OCI-LY7 (cell line): Measurements from ENCODE around the gene ZNF831.

Experiments
- CTCF ChIP-seq: fragments of 200-600 bp; sonication (generic); conservative IDR thresholded peaks from 2 replicates; pipeline ENCODE4 v1.5.1; 2014; ENCODE audit warnings: mild to moderate bottlenecking, antibody characterized with exemption, low read length, moderate library complexity, mixed read lengths
- EZH2phosphoT487 ChIP-seq: fragments of 200-600 bp; sonication (generic); IDR thresholded peaks from 2 replicates; pipeline ENCODE4 v1.6.1; 2018; ENCODE audit warnings: low read depth, borderline replicate concordance, mild to moderate bottlenecking, mixed run types, antibody characterized with exemption, low read length, moderate library complexity, mixed read lengths

DNA sequence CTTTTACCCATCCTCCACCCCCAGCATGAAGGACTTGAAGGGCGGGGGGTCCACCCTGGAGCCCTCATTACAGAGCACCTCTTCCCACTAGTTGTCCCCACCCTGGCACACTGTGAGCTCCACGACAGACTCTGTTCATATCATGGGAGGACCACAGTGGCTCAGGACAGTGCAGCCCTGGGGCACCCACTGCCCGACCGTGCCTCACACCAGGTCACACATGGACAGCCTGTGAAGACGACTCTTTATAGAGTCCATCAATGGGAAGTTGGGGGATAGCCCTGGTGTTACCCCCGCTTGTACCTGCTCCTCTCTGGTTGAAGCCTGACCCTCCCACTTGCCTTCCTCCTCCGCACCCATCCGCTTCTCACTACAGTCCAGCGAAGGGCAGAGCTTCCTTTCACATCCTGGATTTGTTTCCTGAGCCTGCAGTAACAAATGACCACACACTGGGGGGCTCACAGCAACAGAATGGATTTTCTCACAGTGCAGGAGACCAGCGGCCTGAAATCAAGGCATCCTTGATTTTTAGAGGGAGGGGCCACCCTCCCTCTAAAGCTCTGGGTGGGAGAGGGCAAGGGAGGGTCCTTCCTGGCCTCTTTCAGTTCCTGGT, 15.5 kb downstream of the ZNF831 start:
- TF ChIP-seq CTCF, result no peak
- no peak for TF ChIP-seq EZH2phosphoT487
